NCI-H1417 (cell line): Measurements from ENCODE around the gene NKX2-3.

ENCODE experiments used
- DNase-seq, 3 experiments: peaks; one replicate each; lab custom pipeline; 2025; lab: John Stamatoyannopoulos, UW

NKX2-3 gene

GRCh38 chr10:99539120-99539519 lies 6.4 kb downstream of the NKX2-3 start:
- no peak for DNase-seq

DNA sequence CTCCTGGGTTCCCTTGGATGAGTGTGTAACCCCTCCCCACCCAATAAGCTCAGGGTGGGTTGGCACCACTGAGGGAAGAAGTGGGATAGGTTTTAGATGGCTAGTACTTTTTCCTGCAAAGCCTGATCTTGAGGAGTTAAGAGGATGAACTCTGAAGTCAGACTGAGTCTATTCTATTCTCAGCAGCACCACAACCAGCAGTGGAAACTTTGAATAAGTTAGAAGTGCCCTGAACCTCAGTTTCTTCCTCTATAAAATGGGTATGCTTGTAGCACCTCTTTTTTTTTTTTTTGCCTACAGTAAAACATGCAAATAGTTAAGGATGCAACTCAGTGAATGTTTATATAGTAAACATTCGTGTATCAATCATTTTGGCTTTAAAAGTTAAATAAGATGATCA lies 7.1 kb downstream of the NKX2-3 start:
- DNase-seq: no peak

DNA sequence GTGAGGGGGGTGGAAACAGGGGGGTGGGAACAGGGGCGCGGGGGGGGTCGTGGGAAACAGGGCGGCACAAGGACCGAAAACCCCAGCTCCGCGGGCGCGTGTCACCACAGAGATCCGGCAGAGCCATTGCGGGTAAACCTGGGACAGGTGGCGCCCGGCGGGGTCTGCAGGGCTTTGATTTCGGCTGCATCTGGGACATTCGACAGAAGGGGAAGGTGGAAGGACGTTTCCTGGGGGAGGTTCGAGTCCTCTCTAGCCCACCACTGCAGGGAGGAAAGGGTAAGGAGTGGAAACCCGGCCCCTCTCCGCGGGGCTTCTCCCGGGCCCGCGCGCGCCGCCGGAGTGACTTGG lies 7.5 kb downstream of the NKX2-3 start:
- no peak for DNase-seq

DNA sequence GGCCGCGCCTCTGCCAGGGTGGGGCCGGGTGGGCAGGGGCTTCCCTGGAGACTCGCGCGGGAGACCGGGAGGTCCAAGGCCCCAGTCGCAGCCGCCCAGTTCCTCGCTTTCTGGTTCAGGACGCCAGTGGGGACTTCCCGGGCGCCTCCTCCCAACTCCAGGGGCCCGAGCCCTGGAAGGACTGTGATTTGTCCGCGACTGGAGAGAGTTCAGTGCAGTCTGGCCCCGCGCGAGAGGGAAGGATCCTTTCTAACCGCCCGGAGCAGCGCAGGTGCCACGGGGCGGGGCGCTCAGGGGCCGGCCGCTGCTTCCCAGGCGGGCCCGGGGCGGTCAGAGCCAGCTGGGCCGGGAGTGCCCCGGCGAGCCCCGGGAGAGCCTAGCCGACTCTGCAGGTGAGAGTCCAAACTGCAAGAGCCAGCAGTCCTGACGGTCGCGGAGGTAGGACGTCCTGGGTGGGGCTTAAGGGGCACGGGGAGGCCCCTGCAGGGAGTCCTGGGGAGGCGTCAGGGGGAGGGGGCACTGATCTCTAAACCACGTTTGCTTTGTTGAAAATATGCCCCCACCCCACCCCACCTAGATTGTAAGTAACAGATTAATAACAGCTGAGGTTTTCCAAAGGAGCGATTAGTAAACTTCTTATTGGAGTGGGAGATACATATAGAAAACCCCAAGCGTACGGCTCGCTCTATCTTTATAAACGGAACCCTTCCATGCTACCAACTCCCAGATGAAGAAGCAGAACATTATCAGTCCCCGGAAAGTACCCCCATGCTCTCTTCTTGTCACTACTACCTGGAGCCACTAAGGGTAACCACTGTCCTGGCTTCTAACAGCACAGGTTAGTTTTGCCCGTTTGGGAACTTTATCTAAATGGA lies 8.2 kb downstream of the NKX2-3 start:
- DNase-seq: peak in 1 of 3 experiments; percentile 13

DNA sequence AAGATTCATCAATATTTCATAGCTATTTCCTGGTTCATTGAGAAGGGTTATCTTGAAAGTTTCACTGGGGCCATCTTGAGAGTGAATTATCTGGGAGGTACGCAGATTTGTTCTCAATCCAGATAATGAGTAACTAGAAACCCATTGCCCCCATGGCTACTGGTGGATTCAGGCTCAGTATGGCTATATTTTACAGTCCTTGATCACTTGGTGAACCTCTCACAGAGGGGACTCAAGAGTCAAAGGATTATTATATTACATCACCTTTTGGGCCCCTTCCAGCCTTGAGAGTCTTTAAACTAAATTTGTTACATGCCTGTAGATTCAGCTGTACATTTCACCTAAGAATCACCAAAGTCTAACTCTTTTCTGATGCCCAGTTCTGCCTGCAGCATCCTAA lies 11.6 kb downstream of the NKX2-3 start:
- no peak for DNase-seq

- DNase-seq: peak in 1 of 3 experiments; percentile 2
Observed at GRCh38 chr10:99548041-99548530, 15.3 kb downstream of the NKX2-3 start.

DNA sequence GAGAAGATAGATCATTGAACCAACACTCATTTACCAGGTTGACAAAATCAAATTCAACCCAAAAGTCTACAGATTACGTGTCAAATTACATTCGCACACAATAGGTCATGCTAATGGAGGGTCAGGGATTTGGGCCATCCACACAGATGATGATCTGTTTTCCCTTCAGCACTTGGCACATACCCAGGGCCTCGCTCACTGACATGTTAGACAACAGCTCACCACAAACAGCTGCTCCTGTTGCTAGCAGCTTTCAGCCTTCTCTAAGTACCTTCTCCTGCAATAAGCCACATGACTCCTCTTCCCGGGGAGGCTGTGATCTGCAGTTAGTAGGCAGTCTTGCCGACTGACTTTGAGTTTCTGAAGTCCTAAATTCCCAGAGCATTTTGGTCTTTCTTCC lies 18.4 kb downstream of the NKX2-3 start:
- DNase-seq: peak; percentile 39 to 78 (median 71)

DNA sequence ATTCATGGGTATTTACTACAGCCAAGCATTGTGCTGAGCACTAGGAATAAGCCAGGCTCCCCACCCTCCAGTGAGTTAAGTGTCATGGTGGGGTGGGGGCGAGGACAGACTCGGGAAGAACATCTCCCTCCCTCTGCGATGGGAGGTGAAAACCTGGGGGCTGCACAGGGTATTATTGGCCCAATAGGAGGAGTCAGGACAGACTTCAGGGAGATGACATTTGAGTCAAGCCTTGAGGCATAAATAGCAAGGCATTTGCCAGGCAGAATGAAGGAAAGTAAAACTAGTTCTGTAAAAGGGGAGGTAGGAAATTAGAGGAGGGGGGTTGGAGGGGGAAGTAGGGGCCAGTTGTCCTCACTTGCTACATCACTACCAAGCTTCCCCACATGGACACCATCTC lies 18.9 kb downstream of the NKX2-3 start:
- DNase-seq: no peak

DNA sequence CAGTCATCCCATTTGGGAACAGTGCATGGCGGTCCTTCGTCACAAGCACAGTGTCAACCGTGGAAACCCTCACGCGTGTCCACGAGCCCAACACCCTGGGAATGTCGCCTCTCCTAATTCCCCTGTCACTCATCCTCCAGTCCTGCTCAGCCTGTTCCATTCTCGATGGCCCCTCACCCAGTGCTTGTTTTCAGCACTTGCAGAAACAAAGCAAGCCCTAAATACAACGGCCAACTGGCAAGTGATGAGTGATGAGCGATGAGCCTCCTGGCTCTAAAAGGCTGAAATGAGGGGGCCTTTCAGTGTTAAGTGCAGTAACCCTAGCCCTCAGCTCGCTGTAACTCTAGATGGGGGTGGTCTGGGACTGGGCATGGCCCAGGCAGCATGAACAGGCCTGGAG lies 22.6 kb downstream of the NKX2-3 start:
- DNase-seq: no peak

DNA sequence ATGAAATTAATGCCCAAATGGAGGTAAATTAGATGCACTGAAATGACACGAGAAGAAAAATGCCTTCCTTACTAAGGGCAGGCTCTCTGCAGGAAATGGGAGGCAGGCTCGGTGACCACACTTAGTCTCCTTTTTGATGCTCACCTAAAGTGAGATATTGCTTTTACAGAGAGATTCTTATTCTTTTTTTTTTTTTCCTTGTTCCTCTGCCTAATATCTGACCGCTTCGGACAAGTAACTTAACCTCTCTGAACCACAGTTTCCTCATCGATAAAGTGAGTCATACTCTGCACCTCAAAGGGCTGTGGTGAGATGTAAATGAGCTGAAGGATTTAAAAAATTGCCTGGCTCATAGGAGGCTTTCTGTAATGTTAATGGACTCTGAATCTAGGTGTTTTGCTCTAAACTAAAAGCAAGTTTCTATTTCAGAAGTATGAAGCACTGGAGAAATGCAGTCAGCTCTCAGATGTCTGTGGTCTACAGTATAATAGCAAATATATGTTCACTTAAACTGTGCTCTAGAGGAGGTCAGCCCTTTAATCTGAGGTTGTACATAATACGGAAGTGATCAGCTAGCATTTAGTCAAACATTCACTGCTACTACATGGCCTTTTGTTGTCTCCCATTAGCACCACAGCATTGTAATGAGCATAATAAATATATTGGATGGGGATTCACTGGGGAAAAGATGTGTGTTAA lies 23.2 kb downstream of the NKX2-3 start:
- no peak for DNase-seq

DNA sequence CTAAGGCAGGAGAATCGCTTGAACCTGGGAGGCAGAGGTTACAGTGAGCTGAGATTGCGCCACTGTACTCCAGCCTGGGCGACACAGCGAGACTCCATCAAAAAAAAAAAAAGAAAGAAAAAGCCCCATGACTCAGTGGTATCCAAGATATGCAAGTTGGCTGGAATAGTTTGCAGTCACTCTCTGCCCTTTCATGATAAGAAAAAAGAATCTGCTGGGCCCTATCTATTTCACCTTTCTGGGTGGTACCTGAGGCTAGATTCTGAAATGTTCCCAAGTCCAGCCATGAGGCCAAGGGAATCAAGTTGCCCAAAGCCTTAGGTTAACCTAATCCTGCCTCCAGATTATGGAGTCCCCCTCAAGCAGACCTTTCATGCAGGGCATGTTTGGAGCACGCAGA lies 24.3 kb downstream of the NKX2-3 start:
- no peak for DNase-seq

GRCh38 chr10:99558708-99559107 lies 26.0 kb downstream of the NKX2-3 start:
- no peak for DNase-seq

DNA sequence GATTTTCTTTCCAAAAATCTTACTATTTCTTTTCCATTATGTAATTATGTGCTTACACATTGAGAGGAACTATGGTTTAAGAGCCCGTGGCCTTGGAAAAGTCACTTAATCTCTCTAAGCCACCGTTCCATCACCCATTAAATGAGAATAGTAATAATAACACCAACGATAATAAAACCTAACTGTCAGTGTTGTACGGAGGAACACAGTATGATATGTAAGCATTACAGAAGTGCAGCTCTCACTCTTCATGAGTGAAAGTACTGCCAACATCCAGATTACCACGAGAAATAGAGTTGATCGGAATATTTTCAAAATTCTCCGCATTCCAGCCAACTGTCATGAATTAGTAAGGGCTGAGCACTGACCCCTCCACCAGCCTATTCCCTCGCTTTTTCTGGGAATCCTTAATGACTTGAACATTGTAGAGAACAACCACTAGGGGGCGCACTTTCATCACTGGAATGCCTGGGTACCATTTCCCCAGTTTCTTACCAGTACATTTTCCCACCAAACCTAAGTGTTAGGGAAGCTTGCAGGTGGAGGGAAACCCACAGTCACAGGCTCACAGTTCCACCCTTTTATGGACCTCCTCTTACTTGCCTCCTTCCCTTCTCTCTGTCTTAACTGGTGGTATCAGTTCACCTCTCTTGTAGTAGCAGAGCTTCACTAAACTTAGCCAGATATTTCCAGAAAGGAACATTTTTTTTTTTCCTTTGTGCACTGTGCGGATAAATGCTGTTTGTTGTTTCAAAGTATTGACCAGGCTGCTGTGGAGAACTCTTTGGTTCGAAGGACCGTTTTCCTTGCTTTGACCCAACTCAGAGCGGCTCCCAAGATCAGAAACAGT lies 27.8 kb downstream of the NKX2-3 start:
- peak; percentile 19 to 58 (median 50) for DNase-seq

DNA sequence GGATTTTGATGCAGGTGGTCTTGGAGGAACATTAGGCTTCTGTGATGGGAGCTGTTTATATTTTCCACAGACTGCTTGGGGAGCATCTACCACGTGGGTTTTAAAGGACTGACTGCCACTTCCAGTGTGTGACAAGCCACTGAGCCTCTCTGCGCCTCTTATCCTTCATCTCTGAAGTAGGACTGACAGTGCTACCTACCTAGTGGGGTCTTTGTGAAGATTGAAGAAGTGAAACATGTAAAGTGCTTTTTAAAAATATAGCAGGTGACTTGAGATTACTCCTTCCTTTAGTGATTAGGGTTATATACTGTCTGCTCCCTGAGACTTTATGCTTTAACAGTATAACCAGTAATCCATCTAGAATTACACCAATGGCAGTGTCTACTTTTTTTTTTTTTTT lies 29.9 kb downstream of the NKX2-3 start:
- DNase-seq: no peak

DNA sequence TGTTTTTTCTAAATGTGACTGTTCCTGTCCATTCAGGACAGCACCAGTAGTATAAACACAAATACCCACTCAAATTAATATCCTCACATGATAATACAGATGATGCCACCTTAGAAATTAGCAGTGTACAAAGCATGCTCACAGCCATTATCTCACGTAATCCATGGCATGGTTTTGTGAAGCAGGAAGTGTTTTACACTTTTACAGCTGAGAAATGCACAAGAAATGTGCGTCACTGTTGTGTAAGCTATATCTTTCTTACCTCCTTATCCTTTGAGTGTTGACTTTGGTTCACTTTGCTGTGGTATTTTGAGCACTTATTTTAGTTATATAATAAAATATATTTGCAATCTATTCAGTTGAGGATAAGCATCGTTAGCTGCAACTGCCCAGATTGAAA lies 31.6 kb downstream of the NKX2-3 start:
- no peak for DNase-seq

DNA sequence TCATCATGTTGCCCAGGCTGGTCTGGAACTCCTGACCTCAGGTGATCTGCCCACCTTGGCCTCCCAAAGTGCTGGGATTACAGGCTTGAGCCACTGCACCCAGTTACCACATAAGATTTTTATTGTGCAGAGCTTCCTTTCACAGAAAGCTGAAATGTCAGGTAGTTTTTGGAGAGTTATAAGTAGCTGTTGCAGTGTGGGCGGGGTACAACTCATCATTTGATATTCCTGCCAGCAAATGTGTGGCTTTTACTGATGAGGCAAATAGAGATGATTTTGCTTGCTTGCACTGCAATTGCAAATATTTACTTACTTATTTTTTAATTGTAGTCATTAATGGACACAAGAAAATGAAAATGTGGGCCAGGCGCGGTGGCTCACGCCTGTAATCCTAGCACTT lies 32.4 kb downstream of the NKX2-3 start:
- no peak for DNase-seq

DNA sequence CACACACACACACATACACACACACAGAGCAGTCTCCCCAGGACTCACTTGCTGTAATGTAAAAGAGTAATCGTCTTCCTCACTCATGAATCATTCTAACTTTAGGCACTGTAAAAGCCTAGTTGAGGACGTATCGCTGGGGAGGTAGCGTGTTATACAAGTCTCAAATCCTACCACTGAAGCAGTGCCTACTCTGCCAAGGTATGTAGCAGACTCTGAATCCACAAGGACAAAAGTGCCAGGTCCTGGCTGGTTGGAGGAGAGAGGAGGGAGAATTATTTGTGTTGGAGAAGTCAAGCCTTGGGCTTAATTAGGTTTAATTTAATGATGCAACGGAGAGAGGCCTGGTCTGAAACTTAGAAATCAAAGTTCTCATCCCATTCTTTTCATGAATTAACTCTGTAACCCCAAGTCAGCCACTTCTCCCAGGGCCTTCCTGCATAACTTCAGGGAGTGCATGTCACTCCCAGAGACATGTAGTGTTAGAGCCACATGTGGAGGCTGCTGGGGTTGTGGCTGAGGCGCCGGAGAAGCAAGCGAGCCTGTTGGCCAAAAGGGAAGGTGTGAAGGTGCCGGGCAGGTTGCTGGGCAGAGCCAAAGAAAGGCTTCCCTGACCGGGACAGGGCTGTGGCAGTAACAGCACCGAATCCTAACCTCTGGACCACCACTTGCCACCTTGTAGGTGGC lies 36.7 kb downstream of the NKX2-3 start:
- DNase-seq: no peak

- no peak for DNase-seq
Observed at GRCh38 chr10:99569961-99570360, 37.2 kb downstream of the NKX2-3 start.

GRCh38 chr10:99571816-99572215 lies 39.1 kb downstream of the NKX2-3 start:
- no peak for DNase-seq

GRCh38 chr10:99573790-99574189 lies 41.0 kb downstream of the NKX2-3 start:
- no peak for DNase-seq

- DNase-seq: no peak
Observed at GRCh38 chr10:99579971-99580370, 47.2 kb downstream of the NKX2-3 start.

DNA sequence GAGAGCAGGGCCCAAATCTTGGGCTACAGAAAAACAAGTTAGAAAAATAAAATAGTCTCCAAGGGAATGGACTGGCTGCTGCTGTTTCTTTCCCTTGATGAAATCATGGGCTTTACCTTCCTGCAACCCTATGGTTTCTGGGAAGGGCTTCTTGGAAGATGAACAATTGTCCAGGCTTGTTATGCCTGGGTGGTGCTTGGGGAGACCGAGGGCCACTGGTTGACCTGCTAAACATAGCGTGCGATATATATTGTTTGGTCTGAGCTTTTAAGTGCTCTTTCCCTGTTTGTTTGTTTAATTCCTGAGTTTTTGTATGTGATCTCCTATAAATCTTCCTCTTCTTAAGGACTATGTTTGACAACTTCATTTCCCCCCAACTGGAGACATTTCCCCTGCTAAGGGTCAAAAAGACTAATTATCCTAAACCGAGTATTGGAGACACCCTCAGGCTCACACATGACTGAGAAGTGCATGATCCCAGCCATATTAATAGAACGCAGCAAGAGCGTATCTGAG lies 49.6 kb downstream of the NKX2-3 start:
- no peak for DNase-seq
